GM19023 (cell line): ENCODE data around the gene VEGFD.
"Not testable (repeated sequence)": the region's sequence is repeated elsewhere in the genome, so short reads cannot be mapped to it uniquely, and the experiment has no call there.

ENCODE experiments used
- ATAC-seq: cut with Tn5 transposase; IDR thresholded peaks from one replicate; pipeline ENCODE4 v1.9.1; 2021; ENCODE audit warnings: mild to moderate bottlenecking, moderate library complexity; ENCODE audit not compliant: unreplicated experiment

The VEGFD gene

DNA sequence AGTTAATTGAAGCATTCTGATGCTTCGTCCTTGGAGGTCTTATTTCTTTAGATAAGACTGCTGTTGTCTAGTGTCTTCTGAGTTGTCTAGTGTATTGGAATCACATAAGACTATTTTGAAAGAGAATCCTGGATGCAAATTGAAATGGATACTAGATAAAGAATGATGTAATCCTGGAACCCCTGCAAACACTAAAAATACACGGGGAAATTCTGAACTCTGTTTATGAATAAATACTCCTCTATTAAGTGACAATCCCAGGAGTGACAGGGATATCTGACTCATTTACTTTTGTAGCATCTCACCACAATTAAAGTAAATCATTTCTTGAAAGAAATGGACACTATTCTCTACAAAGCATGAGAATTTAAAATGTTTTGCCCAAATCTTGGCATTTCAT lies 69.7 kb downstream of the VEGFD start:
- no peak for ATAC-seq

DNA sequence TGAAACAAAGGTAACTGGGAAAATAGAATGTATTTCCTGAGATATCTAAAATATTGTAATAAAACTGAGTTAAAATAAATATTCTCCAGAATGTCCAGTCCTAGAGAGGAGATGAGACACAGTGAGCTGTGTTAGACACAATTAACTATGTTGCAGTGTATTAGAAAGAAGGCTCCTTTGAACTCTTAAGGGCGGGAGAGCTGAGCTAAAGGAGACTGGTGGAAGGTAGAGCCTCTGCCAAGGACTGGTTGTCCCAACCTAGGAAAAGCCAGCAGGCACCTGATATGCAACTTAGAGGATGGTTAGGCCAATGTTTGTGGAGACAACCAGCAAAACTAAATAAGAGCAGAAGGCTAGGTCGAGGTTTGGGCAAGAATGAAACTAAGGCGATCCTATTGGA lies 73.1 kb downstream of the VEGFD start:
- no peak for ATAC-seq

DNA sequence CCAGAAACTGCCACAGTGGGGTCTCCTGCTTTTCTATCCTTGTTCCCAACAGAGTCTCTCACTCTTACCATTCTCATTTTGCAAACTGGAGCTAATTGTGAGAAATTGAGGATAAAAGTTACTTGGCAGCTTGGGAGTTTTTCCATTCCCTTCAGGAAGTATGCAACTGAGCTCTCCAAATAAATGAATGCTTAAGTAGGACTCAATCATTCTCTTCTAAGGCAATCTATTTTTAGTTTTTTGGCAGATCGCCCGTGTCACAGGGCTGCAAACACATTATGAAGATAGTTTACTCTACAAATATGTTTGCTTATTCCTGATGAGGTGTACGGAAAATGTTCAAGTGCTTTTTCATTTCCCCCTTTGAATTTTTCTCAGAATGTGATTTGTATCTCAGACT lies 74.1 kb downstream of the VEGFD start:
- no peak for ATAC-seq

DNA sequence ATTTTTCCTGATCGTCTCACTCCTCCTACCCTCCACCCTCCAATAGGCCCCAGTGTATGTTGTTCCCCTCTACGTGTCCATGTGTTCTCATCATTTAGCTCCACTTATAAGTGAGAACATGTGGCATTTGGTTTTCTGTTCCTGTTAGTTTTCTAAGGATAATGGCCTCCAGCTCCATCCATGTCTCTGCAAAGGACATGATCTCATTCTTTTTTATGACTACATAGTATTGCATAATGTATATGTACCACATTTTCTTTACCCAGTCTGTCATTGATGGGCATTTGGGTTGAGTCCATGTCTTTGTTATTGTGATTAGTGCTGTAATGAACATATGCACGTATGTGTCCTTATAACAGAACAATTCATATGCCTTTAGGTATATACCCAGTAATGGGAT lies 78.3 kb downstream of the VEGFD start:
- not testable (repeated sequence) for ATAC-seq

DNA sequence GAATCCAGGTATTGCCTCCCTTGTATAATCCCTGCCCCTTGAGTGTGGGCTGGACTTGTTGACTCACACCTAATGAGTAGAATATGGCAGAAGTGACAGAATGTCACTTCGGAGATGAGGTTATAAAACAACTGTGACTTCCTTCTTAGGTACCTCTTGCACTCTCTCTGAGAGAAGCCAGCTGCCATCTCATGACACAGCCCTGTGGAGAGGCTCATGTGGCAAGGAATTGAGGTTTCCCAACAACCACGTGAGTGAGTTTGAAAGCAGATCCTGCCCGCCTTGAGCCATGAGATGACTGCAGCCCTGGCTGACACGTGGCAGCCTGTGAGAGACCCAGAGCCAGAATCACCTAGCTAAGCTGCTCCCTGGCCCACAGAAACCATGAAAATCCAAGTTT lies 82.3 kb downstream of the VEGFD start:
- no peak for ATAC-seq

DNA sequence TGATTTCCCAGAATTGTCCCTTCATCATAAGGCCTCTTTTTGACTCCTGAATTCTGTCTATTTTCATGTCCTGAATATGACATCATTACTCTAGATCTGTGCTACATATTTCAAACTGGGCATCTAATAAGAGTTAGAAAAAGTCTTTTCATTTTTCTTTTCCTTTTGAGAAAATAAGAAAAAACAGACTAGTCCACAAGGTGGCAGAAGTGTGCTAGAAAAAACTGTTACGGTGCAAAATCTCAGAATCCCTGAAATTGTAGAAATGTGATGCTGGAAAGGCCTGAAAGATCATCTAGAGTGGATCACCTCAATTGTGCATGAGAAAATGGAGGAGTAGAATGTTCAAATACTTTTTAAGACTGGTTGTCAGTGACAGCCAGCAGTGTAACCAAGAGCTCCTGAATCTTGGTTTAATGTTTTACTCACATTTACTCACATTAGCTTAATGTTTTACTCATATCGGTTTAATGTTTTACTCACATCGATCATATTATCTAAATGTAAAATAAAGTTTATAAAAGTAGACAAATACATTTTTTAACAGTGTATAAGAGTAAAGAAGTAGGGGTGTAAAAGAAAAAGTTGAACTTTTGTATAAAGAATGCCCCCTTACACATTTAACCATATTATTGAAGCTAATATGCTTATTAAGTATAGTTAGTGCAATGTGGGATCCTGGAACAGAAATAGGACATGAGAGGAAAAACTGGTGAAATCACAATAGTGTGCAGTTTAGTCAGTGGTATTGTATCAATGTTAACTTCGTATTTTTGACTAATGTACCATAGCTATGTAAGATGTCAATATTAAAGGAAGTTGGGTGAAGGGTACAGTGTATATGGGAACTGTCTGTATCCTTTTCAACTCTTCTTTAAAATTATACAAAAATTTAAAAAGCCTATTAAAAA lies 84.0 kb downstream of the VEGFD start:
- ATAC-seq, result no peak

DNA sequence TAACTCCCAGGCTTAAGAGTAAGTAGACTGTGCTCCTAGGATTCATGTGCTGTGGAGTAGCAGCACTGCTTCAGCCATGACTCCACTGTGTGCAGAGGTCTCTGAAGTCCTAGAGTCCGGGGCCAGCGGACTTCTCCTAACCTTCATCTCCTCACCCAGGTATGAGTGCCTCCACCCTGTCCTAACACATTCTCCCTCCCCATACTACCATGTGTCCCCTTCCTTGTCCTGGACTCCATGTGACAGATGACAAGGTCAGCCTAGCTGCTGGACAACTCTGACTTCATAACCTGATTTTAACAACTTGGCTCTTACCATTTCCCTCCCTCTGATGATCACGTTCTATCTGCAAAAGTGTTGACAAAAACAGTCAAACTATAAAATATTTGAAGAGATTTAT lies 85.4 kb downstream of the VEGFD start:
- no peak for ATAC-seq

DNA sequence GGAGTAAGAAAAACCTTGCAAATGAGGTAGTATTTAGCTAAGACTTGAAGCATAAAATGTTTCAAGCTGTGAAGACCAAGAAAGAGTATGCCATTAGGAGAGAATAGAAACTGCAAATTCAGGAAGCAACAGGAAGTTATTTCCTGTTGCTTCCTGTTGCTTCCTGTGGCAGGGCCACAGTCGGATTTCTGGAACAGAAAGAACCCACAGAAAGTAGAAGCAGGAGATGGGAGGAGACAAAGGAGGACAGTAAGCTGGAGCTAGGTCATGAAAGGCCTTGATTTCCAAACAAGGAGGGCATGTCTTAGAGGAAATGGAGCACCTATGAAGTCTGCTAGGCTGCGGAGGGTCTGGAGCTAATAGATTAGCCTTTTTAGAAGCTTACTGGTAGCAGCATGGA lies 86.0 kb downstream of the VEGFD start:
- ATAC-seq, result no peak
